ENCODE results near the gene HSD17B1. TPM values are rescaled to one million over a fixed set of nuclear protein-coding genes. Genes with fewer than 3 reads are reported as not detected.
A peak's percentile ranks its signal among the peaks of the same experiment; 100 is the strongest.

Gene HSD17B1
- total RNA-seq, 1 experiment from 2014 or later = 1.3 TPM

- peaks cover 32% of the 10 kb centered on the region for H3F3A ChIP-seq (ENCODE audit: insufficient read depth, low read depth)
- H3K27ac ChIP-seq = no peak overlapping the region
- peaks cover 30% of the 10 kb centered on the region for H3K4me1 ChIP-seq (replicated peaks; ENCODE audit: insufficient read depth)
- no peaks in the 10 kb centered on the region for H3K9me2 ChIP-seq (ENCODE audit: insufficient read depth)
- CTCF ChIA-PET = no interaction called here
- H3K79me2 ChIP-seq (ENCODE audit: low read depth) = no peaks in the 10 kb centered on the region
- no peak overlapping the region for H3K4me3 ChIP-seq
- TF ChIP-seq CTCF (conservative IDR thresholded peaks at IDR 0.05) = no peak
- TF ChIP-seq EZH2 (IDR thresholded peaks at IDR 0.05; ENCODE audit: low read depth) = no peak
- no peak overlapping the region for H2AFZ ChIP-seq
- DNase-seq = no peak
- no peaks in the 10 kb centered on the region for H4K20me1 ChIP-seq (ENCODE audit: insufficient read depth)
- no peak overlapping the region for H3K4me2 ChIP-seq
- intact Hi-C loops (cut with micrococcal nuclease; ENCODE audit: unreplicated experiment) = no loop called here
- 0 out of 2 replicates have a peak, but pooled peaks cover 3% of the 10 kb centered on the region for H3K36me3 ChIP-seq (ENCODE audit: low read depth)
- H3K9me3 ChIP-seq (ENCODE audit: insufficient read depth, low read depth) = no peaks in the 10 kb centered on the region
- H3K27me3 ChIP-seq (ENCODE audit: insufficient read depth, low read depth) = no peaks in the 10 kb centered on the region
- POLR2A ChIA-PET (ENCODE audit: unreplicated experiment) = no interaction called here
- BruUV-seq (replicated peaks) = no TSS peak
Measured at GRCh38 chr17:42514279-42514678, 38.4 kb upstream of the HSD17B1 start.

GRCh38 chr17:42514867-42515266 is 37.9 kb upstream of the HSD17B1 start:
- peaks cover 38% of the 10 kb centered on the region for H3F3A ChIP-seq (ENCODE audit: insufficient read depth, low read depth)
- no peak overlapping the region for H2AFZ ChIP-seq
- DNase-seq = no peak
- H3K79me2 ChIP-seq (ENCODE audit: low read depth) = no peaks in the 10 kb centered on the region
- 0 out of 2 replicates have a peak, but pooled peaks cover 3% of the 10 kb centered on the region for H3K36me3 ChIP-seq (ENCODE audit: low read depth)
- no peaks in the 10 kb centered on the region for H3K9me2 ChIP-seq (ENCODE audit: insufficient read depth)
- TF ChIP-seq EZH2 (IDR thresholded peaks at IDR 0.05; ENCODE audit: low read depth) = no peak
- no peak for TF ChIP-seq CTCF (conservative IDR thresholded peaks at IDR 0.05)
- POLR2A ChIA-PET (ENCODE audit: unreplicated experiment) = no interaction called here
- no peaks in the 10 kb centered on the region for H4K20me1 ChIP-seq (ENCODE audit: insufficient read depth)
- intact Hi-C loops (cut with micrococcal nuclease; ENCODE audit: unreplicated experiment) = loop anchor here (5.0 kb wide), 3 partner anchors 58 to 548 kb away; partner anchors contain the start of genes ATP6V0A1 and CNP
- no peaks in the 10 kb centered on the region for H3K27me3 ChIP-seq (ENCODE audit: insufficient read depth, low read depth)
- no peak overlapping the region for H3K4me2 ChIP-seq
- H3K9me3 ChIP-seq (ENCODE audit: insufficient read depth, low read depth) = no peaks in the 10 kb centered on the region
- no peak overlapping the region for H3K27ac ChIP-seq
- H3K4me1 ChIP-seq (replicated peaks; ENCODE audit: insufficient read depth) = peaks cover 36% of the 10 kb centered on the region
- H3K4me3 ChIP-seq = no peak overlapping the region
- no TSS peak for BruUV-seq (replicated peaks)
- CTCF ChIA-PET = interaction anchor here (0.6 kb wide), 1 partner anchor 116 kb away, joined by 4 read pairs; no protein-coding TSS in a partner anchor

GRCh38 chr17:42517516-42517915 is 35.2 kb upstream of the HSD17B1 start:
- H3K36me3 ChIP-seq (ENCODE audit: low read depth) = 0 out of 2 replicates have a peak, but pooled peaks cover 3% of the 10 kb centered on the region
- H3K9me2 ChIP-seq (ENCODE audit: insufficient read depth) = no peaks in the 10 kb centered on the region
- DNase-seq = peak; percentile 60 to 78
- intact Hi-C loops (cut with micrococcal nuclease; ENCODE audit: unreplicated experiment) = loop anchor here (2.0 to 5.0 kb wide), 4 partner anchors 60 to 550 kb away; partner anchors contain the start of genes ATP6V0A1 and CNP
- no peaks in the 10 kb centered on the region for H3K79me2 ChIP-seq (ENCODE audit: low read depth)
- H3K4me1 ChIP-seq (replicated peaks; ENCODE audit: insufficient read depth) = peaks cover 53% of the 10 kb centered on the region
- BruUV-seq (replicated peaks) = no TSS peak
- no peaks in the 10 kb centered on the region for H3K9me3 ChIP-seq (ENCODE audit: insufficient read depth, low read depth)
- peak overlapping the region; percentile 89 for H3K27ac ChIP-seq
- peaks cover 47% of the 10 kb centered on the region for H3F3A ChIP-seq (ENCODE audit: insufficient read depth, low read depth)
- no peak overlapping the region for H3K4me3 ChIP-seq
- H3K27me3 ChIP-seq (ENCODE audit: insufficient read depth, low read depth) = no peaks in the 10 kb centered on the region
- H2AFZ ChIP-seq = no peak overlapping the region
- ChIA-PET CTCF (interaction anchor here (0.5 to 2.3 kb wide), 7 partner anchors 10 to 192 kb away, joined by 3 to 18 read pairs (median 5); no protein-coding TSS in a partner anchor), POLR2A (ENCODE audit: unreplicated experiment) (interaction anchor here (0.6 to 2.0 kb wide), 2 partner anchors 94 to 109 kb away, joined by 8 to 11 read pairs; partner anchors contain the start of gene CAVIN1)
- H4K20me1 ChIP-seq (ENCODE audit: insufficient read depth) = no peaks in the 10 kb centered on the region
- peak overlapping the region; percentile 67 for H3K4me2 ChIP-seq
- no peak for TF ChIP-seq EZH2 (IDR thresholded peaks at IDR 0.05; ENCODE audit: low read depth)
- TF ChIP-seq CTCF (conservative IDR thresholded peaks at IDR 0.05) = peak; percentile 95
